Measurements from ENCODE around the gene OPCML. TPM values are rescaled to one million over a fixed set of nuclear protein-coding genes. Genes with fewer than 3 reads are reported as not detected.
A peak's percentile ranks its signal among the peaks of the same experiment; 100 is the strongest.

The OPCML gene
- total and polyA plus RNA-seq, 5 donors = 0.14 to 2.8 (median 1.1) TPM

- Histone ChIP-seq H3K4me3 (ENCODE audit: low read length) (no peak overlapping the region), H3K27ac (ENCODE audit: low read length) (no peak overlapping the region), H3K27me3 (ENCODE audit: control insufficient read depth, insufficient read depth) (no peaks in the 10 kb centered on the region), H3K4me1 (ENCODE audit: control insufficient read depth, insufficient read depth, low read length) (peaks cover 10% of the 10 kb centered on the region), H3K9me3 (ENCODE audit: control insufficient read depth, low read length) (no peaks in the 10 kb centered on the region)
- WGBS = 66% methylated on average over 7 of the region's 7 CpGs
- intact Hi-C loops (cut with DNase I) = no loop called here
- no peak for DNase-seq
- ATAC-seq = no peak
These were observed 13.5 kb downstream of the OPCML start for GRCh38 chr11:133518702-133519264.

GRCh38 chr11:133516845-133517244 is 15.5 kb downstream of the OPCML start:
- Histone ChIP-seq H3K4me3 (ENCODE audit: low read length) (no peak overlapping the region), H3K9me3 (ENCODE audit: control insufficient read depth, low read length) (no peaks in the 10 kb centered on the region), H3K27ac (ENCODE audit: low read length) (no peak overlapping the region), H3K27me3 (ENCODE audit: control insufficient read depth, insufficient read depth) (no peaks in the 10 kb centered on the region), H3K4me1 (ENCODE audit: control insufficient read depth, insufficient read depth, low read length) (peaks cover 10% of the 10 kb centered on the region)
- WGBS = 31% methylated on average over 8 of the region's 8 CpGs
- intact Hi-C loops (cut with DNase I) = no loop called here
- DNase-seq (peak in 2 of 3 donors; percentile 56 to 69), ATAC-seq (peak in 1 of 2 donors; percentile 20)

- no peak for ATAC-seq
- intact Hi-C loops (cut with DNase I) = no loop called here
- Histone ChIP-seq H3K4me3 (ENCODE audit: low read length) (no peak overlapping the region), H3K27me3 (ENCODE audit: control insufficient read depth, insufficient read depth) (no peaks in the 10 kb centered on the region), H3K4me1 (ENCODE audit: control insufficient read depth, insufficient read depth, low read length) (peaks cover 8% of the 10 kb centered on the region), H3K9me3 (ENCODE audit: control insufficient read depth, low read length) (no peaks in the 10 kb centered on the region), H3K27ac (ENCODE audit: low read length) (no peak overlapping the region)
- 40% methylated on average over 2 of the region's 2 CpGs for WGBS
- no peak for DNase-seq
These were observed 17.2 kb downstream of the OPCML start for GRCh38 chr11:133515107-133515506.

GRCh38 chr11:133509924-133510697 is 22.2 kb downstream of the OPCML start:
- Histone ChIP-seq H3K4me1 (ENCODE audit: control insufficient read depth, insufficient read depth, low read length) (peaks cover 2% of the 10 kb centered on the region), H3K4me3 (ENCODE audit: low read length) (no peak overlapping the region), H3K27ac (ENCODE audit: low read length) (no peak overlapping the region), H3K27me3 (ENCODE audit: control insufficient read depth, insufficient read depth) (no peaks in the 10 kb centered on the region), H3K9me3 (ENCODE audit: control insufficient read depth, low read length) (no peaks in the 10 kb centered on the region)
- no peak for DNase-seq
- 70% methylated on average over 3 of the region's 3 CpGs for WGBS
- intact Hi-C loops (cut with DNase I) = no loop called here
- ATAC-seq = no peak

GRCh38 chr11:133508468-133508867 is 23.8 kb downstream of the OPCML start:
- H3K4me3 ChIP-seq (ENCODE audit: low read length) = no peak overlapping the region
- peak in 2 of 3 donors; percentile 69 to 76 for DNase-seq
- no peaks in the 10 kb centered on the region for H3K9me3 ChIP-seq (ENCODE audit: control insufficient read depth, low read length)
- H3K4me1 ChIP-seq (ENCODE audit: control insufficient read depth, insufficient read depth, low read length) = no peaks in the 10 kb centered on the region
- intact Hi-C loops (cut with DNase I) = no loop called here
- WGBS = 62% methylated on average over 11 of the region's 11 CpGs
- H3K27ac ChIP-seq (ENCODE audit: low read length) = no peak overlapping the region
- peak; percentile 48 to 72 for ATAC-seq
- H3K27me3 ChIP-seq (ENCODE audit: control insufficient read depth, insufficient read depth) = no peaks in the 10 kb centered on the region

DNA sequence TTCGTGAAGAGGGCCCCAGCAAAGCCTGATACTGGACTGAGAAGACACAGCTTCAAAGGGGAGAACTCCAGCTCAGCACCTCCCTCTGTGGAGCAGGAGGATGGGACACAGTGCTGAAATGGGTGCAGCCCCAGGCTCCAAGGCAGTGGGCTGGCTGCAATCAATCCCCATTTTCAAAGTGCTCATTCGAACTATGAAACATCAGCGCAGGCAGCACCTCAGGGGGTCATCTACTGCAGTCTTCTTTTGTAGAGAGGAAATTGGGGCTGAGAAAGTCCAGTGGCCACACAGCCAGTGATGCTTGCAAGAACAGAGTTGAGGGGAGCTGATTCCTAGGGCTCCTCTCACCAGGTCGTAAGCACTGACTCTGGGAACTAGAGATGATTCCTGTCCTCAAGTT is 25.1 kb downstream of the OPCML start:
- 90% methylated on average over 4 of the region's 4 CpGs for WGBS
- no peaks in the 10 kb centered on the region for H3K27me3 ChIP-seq (ENCODE audit: control insufficient read depth, insufficient read depth)
- H3K27ac ChIP-seq (ENCODE audit: low read length) = no peak overlapping the region
- ATAC-seq (no peak), DNase-seq (no peak)
- H3K4me3 ChIP-seq (ENCODE audit: low read length) = no peak overlapping the region
- intact Hi-C loops (cut with DNase I) = no loop called here
- H3K4me1 ChIP-seq (ENCODE audit: control insufficient read depth, insufficient read depth, low read length) = no peaks in the 10 kb centered on the region
- no peaks in the 10 kb centered on the region for H3K9me3 ChIP-seq (ENCODE audit: control insufficient read depth, low read length)

DNA sequence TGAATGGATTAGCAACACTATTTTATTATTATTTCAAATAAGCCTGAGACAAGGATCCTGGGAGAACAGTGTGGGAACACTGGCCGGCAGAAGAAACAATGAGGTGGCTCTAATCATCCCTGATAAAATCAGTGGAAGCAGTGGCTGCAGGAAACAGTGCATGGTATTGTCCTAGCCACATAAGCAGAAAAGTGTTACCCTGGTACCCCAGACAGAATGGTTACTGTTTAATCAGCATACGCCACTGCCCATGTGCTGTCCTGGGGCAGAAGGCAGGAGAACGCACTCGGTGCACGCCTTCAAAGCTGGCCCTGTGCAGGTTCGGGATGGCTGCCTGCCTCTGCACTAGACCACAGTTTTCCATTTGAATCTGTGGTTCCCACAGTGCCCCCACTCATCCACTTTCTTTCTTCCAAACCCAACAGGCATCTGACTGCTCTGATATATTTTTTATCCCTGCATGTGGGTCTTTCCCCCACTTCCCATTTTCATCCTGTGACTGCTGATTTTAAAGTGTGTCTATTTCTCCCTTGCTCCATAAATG is 25.7 kb downstream of the OPCML start:
- no peak overlapping the region for H3K27ac ChIP-seq (ENCODE audit: low read length)
- intact Hi-C loops (cut with DNase I) = no loop called here
- H3K4me3 ChIP-seq (ENCODE audit: low read length) = no peak overlapping the region
- H3K27me3 ChIP-seq (ENCODE audit: control insufficient read depth, insufficient read depth) = no peaks in the 10 kb centered on the region
- H3K9me3 ChIP-seq (ENCODE audit: control insufficient read depth, low read length) = no peaks in the 10 kb centered on the region
- H3K4me1 ChIP-seq (ENCODE audit: control insufficient read depth, insufficient read depth, low read length) = no peaks in the 10 kb centered on the region
- ATAC-seq (no peak), DNase-seq (no peak)
- WGBS = 83% methylated on average over 6 of the region's 6 CpGs

- Histone ChIP-seq H3K4me3 (ENCODE audit: low read length) (no peak overlapping the region), H3K27ac (ENCODE audit: low read length) (no peak overlapping the region), H3K9me3 (ENCODE audit: control insufficient read depth, low read length) (no peaks in the 10 kb centered on the region), H3K4me1 (ENCODE audit: control insufficient read depth, insufficient read depth, low read length) (no peaks in the 10 kb centered on the region), H3K27me3 (ENCODE audit: control insufficient read depth, insufficient read depth) (no peaks in the 10 kb centered on the region)
- ATAC-seq (no peak), DNase-seq (no peak)
- 69% methylated on average over 3 of the region's 3 CpGs for WGBS
- intact Hi-C loops (cut with DNase I) = no loop called here
These were observed 26.3 kb downstream of the OPCML start for GRCh38 chr11:133506023-133506422.

DNA sequence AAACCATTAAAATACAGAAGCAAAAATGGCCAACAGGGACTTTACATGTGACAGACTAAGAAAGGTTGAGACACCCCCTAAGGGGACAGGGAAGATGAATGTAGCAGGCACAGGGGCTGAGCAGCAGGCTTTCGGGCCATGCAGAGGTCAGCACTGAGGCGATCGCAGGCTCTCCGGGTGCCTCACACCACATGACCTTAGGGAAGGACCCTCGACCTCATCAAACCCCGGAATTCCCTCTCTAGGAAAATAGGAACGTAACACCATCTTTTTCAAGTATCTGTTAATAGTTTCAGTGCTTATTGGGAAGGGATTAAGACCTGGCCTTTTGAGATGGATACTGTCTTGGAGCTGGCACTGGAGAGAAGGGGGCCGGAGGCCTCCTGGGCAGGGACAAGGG is 27.4 kb downstream of the OPCML start:
- 87% methylated on average over 8 of the region's 8 CpGs for WGBS
- no peak overlapping the region for H3K27ac ChIP-seq (ENCODE audit: low read length)
- intact Hi-C loops (cut with DNase I) = no loop called here
- H3K9me3 ChIP-seq (ENCODE audit: control insufficient read depth, low read length) = no peaks in the 10 kb centered on the region
- ATAC-seq = no peak
- H3K4me3 ChIP-seq (ENCODE audit: low read length) = no peak overlapping the region
- no peak for DNase-seq
- no peaks in the 10 kb centered on the region for H3K27me3 ChIP-seq (ENCODE audit: control insufficient read depth, insufficient read depth)
- H3K4me1 ChIP-seq (ENCODE audit: control insufficient read depth, insufficient read depth, low read length) = no peaks in the 10 kb centered on the region

DNA sequence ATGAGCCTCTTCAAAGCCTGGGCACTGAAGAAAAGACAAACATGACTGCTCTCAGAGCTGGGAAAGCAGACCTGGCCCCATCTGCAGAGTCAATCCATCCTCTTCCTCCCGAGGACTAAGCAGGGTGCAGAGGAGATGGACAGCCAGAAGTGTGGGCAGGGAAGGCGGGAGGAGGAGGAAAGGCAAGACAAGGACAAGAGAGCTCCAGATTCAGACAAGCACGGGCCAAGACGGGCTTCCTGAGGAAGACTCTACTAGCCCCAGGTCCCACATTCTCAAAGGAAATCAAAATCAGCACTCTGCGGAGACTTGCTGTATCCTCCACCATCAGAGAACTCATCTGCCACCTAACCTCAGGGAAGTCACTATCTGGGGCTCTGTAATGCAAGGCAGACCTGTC is 28.5 kb downstream of the OPCML start:
- Histone ChIP-seq H3K27ac (ENCODE audit: low read length) (no peak overlapping the region), H3K9me3 (ENCODE audit: control insufficient read depth, low read length) (no peaks in the 10 kb centered on the region), H3K4me1 (ENCODE audit: control insufficient read depth, insufficient read depth, low read length) (no peaks in the 10 kb centered on the region), H3K27me3 (ENCODE audit: control insufficient read depth, insufficient read depth) (no peaks in the 10 kb centered on the region), H3K4me3 (ENCODE audit: low read length) (no peak overlapping the region)
- WGBS = 65% methylated on average over 5 of the region's 5 CpGs
- intact Hi-C loops (cut with DNase I) = no loop called here
- no peak for DNase-seq
- no peak for ATAC-seq

DNA sequence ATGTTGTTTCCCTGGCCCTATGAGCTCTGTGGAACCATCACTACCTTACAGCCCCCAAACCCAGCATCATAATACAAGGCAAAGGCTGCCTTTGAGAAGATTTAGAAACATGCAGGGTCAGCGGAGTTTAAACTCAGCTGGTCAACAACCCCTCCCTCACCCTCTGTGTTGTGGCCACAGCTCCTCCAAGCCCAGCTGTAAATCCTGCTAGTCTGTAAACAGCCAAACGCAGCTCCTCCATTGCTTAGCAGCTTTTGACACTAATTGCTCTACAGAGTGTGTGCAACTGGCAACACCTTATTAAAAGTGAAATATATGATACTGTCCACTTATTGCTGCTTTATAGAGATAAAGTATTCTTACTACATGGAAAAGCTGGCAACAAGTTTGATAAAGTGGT is 29.1 kb downstream of the OPCML start:
- no peak for DNase-seq
- intact Hi-C loops (cut with DNase I) = no loop called here
- H3K27ac ChIP-seq (ENCODE audit: low read length) = no peak overlapping the region
- H3K27me3 ChIP-seq (ENCODE audit: control insufficient read depth, insufficient read depth) = no peaks in the 10 kb centered on the region
- H3K4me1 ChIP-seq (ENCODE audit: control insufficient read depth, insufficient read depth, low read length) = no peaks in the 10 kb centered on the region
- no peak overlapping the region for H3K4me3 ChIP-seq (ENCODE audit: low read length)
- 68% methylated on average over 2 of the region's 2 CpGs for WGBS
- ATAC-seq = no peak
- no peaks in the 10 kb centered on the region for H3K9me3 ChIP-seq (ENCODE audit: control insufficient read depth, low read length)

All from right cardiac atrium (tissue), 5 donors.